NCI-H82 treated with DMSO at 0.1 percent for 48 hours (cell line): Measurements from ENCODE around the gene AEBP1.
A peak's percentile ranks its signal among the peaks of the same experiment; 100 is the strongest.

Experiments
- DNase-seq: peaks from one replicate; lab custom pipeline; 2025; ENCODE audit not compliant: unreplicated experiment; lab: John Stamatoyannopoulos, UW

AEBP1 gene

GRCh38 chr7:44066494-44067063, 37.6 kb upstream of the AEBP1 start:
- no peak for DNase-seq

GRCh38 chr7:44067064-44067951, 36.8 kb upstream of the AEBP1 start:
- DNase-seq = no peak

- peak; percentile 28 for DNase-seq
Observed at GRCh38 chr7:44068054-44068453, 36.1 kb upstream of the AEBP1 start.

- no peak for DNase-seq
Observed at GRCh38 chr7:44071726-44072363, 32.3 kb upstream of the AEBP1 start.

- peak; percentile 41 for DNase-seq
Observed at GRCh38 chr7:44072364-44073231, 31.5 kb upstream of the AEBP1 start.

GRCh38 chr7:44073664-44074348, 30.3 kb upstream of the AEBP1 start:
- DNase-seq = no peak

GRCh38 chr7:44074349-44074695, 29.8 kb upstream of the AEBP1 start:
- DNase-seq = no peak

- no peak for DNase-seq
Observed at GRCh38 chr7:44075296-44076075, 28.7 kb upstream of the AEBP1 start.

GRCh38 chr7:44076101-44076895, 27.8 kb upstream of the AEBP1 start:
- DNase-seq = no peak

- no peak for DNase-seq
Observed at GRCh38 chr7:44077061-44077460, 27.1 kb upstream of the AEBP1 start.

- DNase-seq = no peak
Observed at GRCh38 chr7:44077681-44078091, 26.5 kb upstream of the AEBP1 start.

- no peak for DNase-seq
Observed at GRCh38 chr7:44078521-44078920, 25.6 kb upstream of the AEBP1 start.

GRCh38 chr7:44079331-44080021, 24.7 kb upstream of the AEBP1 start:
- DNase-seq = no peak

GRCh38 chr7:44080118-44080517, 24.0 kb upstream of the AEBP1 start:
- DNase-seq = no peak

- DNase-seq = peak; percentile 12
Observed at GRCh38 chr7:44080686-44081265, 23.4 kb upstream of the AEBP1 start.

GRCh38 chr7:44081266-44081748, 22.8 kb upstream of the AEBP1 start:
- no peak for DNase-seq

- peak; percentile 98 for DNase-seq
Observed at GRCh38 chr7:44082541-44083207, 21.5 kb upstream of the AEBP1 start.
